Activated T-helper 9 cell treated with anti-CD3 and anti-CD28 coated beads, Interleukin-2, amount 50 U/mL, for 16 hours (primary cell): Measurements from ENCODE around the gene ZNF134.

ENCODE experiments used
- DNase-seq: peaks from one replicate; pipeline ENCODE4 v3.0.0-alpha.2; 2020; ENCODE audit warnings: low read depth

Gene ZNF134

GRCh38 chr19:57613941-57614743 is at the start of gene ZNF134:
Gene ZNF134, plus strand, starts transcription at chr19:57614242. Its CDS starts 5,227 bp downstream, at chr19:57619469.
- DNase-seq: peak; percentile 83

GRCh38 chr19:57566396-57567265 is 47.4 kb upstream of the ZNF134 start:
- DNase-seq: no peak

- DNase-seq: no peak
These were observed 43.3 kb upstream of the ZNF134 start for GRCh38 chr19:57570707-57571106.

GRCh38 chr19:57572415-57572947 is 41.6 kb upstream of the ZNF134 start:
- DNase-seq: no peak

- no peak for DNase-seq
These were observed 37.4 kb upstream of the ZNF134 start for GRCh38 chr19:57576661-57577060.

- peak; percentile 91 for DNase-seq
These were observed 35.4 kb upstream of the ZNF134 start, which contains the start of gene ZNF416 for GRCh38 chr19:57578487-57579205. Gene ZNF416, minus strand, starts transcription at chr19:57578911. Its CDS starts 207 bp downstream, at chr19:57578704.

GRCh38 chr19:57583104-57583520 is 30.9 kb upstream of the ZNF134 start:
- no peak for DNase-seq

GRCh38 chr19:57583521-57584416 is 30.3 kb upstream of the ZNF134 start, which contains the start of gene ZIK1:
Gene ZIK1, plus strand, starts transcription at chr19:57584145. Its CDS starts 212 bp downstream, at chr19:57584357.
- DNase-seq: peak; percentile 70

- DNase-seq: no peak
These were observed 26.5 kb upstream of the ZNF134 start for GRCh38 chr19:57587529-57587928.

- no peak for DNase-seq
These were observed 14.7 kb upstream of the ZNF134 start for GRCh38 chr19:57599377-57599760.

- peak; percentile 78 for DNase-seq
These were observed 14.2 kb upstream of the ZNF134 start, which contains the start of gene ZNF530 for GRCh38 chr19:57599761-57600383. Gene ZNF530, plus strand, starts transcription at chr19:57599885. Its CDS starts 4,461 bp downstream, at chr19:57604346.

GRCh38 chr19:57606931-57607330 is 7.1 kb upstream of the ZNF134 start:
- DNase-seq: no peak

- DNase-seq: no peak
These were observed 2.9 kb upstream of the ZNF134 start for GRCh38 chr19:57611113-57611512.

- no peak for DNase-seq
These were observed 1.3 kb downstream of the ZNF134 start for GRCh38 chr19:57615346-57615745.

- DNase-seq: no peak
These were observed 6.8 kb downstream of the ZNF134 start for GRCh38 chr19:57620673-57621348.

- DNase-seq: no peak
These were observed 9.0 kb downstream of the ZNF134 start for GRCh38 chr19:57623091-57623490.

GRCh38 chr19:57632987-57633831 is 19.2 kb downstream of the ZNF134 start, which contains the start of gene ZNF211:
Gene ZNF211, plus strand, starts transcription at chr19:57633168. Its CDS starts 179 bp downstream, at chr19:57633347.
- peak; percentile 78 for DNase-seq

GRCh38 chr19:57633832-57634131 is 19.7 kb downstream of the ZNF134 start:
- DNase-seq: no peak

- no peak for DNase-seq
These were observed 23.3 kb downstream of the ZNF134 start for GRCh38 chr19:57637379-57637778.
